GM21576 (cell line): ENCODE results near the gene CEACAM5.

ENCODE experiments used
- ATAC-seq: cut with Tn5 transposase; IDR thresholded peaks from one replicate; pipeline ENCODE4 v1.9.1; 2021; ENCODE audit warnings: mild to moderate bottlenecking, moderate library complexity; ENCODE audit not compliant: unreplicated experiment

The CEACAM5 gene

DNA sequence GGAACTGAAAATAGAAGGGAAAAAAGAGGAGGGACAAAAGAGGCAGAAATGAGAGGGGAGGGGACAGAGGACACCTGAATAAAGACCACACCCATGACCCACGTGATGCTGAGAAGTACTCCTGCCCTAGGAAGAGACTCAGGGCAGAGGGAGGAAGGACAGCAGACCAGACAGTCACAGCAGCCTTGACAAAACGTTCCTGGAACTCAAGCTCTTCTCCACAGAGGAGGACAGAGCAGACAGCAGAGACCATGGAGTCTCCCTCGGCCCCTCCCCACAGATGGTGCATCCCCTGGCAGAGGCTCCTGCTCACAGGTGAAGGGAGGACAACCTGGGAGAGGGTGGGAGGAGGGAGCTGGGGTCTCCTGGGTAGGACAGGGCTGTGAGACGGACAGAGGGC lies at the start of gene CEACAM5:
Gene CEACAM5, plus strand, starts transcription at position 146 of the 400 bp plus-strand sequence. Its CDS starts 106 bp downstream, at position 252.
- no peak for ATAC-seq

DNA sequence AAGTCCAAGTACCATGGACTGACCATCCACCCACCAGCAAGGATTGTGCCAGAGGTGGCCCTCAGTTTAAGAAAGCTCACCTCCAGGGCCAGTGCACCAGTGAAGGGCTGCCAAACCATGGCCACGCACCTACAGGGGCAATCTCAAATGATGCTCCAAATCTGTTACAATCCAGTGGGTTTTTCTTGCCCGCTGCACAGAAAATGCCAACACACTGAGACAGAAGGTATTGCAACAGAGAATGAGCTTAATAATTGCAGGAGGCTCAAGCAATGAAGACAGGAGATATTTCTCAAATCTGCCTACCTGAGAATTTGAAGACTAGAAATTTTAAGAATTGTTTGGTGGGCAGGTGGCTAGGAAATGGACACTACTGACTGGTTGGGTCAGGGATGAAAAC lies 42.4 kb upstream of the CEACAM5 start:
- ATAC-seq: no peak

- ATAC-seq: no peak
Measured at GRCh38 chr19:41668315-41668714, 40.1 kb upstream of the CEACAM5 start.

- no peak for ATAC-seq
Measured at GRCh38 chr19:41670755-41671154, 37.7 kb upstream of the CEACAM5 start.

DNA sequence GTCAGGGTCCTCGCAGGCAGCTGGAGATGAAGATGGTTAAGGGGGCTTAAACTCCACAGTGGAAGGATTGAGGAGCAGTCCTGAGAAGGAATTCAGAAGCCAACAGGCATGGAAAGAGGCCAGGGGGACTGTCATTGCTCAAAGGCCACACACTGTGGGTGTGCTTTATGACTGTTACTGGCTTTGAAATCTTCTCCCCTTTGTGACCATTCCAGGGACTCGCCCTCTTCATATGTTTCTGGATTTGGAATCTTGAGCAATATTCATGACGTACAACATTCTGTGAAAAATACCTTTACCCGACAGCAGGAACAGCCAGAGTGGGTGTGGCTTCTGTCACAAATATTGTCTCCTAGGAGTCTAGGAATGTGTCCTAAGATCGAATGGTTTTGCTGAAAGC lies 36.9 kb upstream of the CEACAM5 start:
- ATAC-seq: no peak

- no peak for ATAC-seq
Measured at GRCh38 chr19:41682437-41682836, 26.0 kb upstream of the CEACAM5 start.

GRCh38 chr19:41687419-41687818 lies 21.0 kb upstream of the CEACAM5 start:
- no peak for ATAC-seq

GRCh38 chr19:41688098-41688497 lies 20.3 kb upstream of the CEACAM5 start, which contains the start of gene CEACAM7:
Gene CEACAM7, minus strand, starts transcription at chr19:41688270. Its CDS starts 105 bp downstream, at chr19:41688165.
- ATAC-seq: no peak

DNA sequence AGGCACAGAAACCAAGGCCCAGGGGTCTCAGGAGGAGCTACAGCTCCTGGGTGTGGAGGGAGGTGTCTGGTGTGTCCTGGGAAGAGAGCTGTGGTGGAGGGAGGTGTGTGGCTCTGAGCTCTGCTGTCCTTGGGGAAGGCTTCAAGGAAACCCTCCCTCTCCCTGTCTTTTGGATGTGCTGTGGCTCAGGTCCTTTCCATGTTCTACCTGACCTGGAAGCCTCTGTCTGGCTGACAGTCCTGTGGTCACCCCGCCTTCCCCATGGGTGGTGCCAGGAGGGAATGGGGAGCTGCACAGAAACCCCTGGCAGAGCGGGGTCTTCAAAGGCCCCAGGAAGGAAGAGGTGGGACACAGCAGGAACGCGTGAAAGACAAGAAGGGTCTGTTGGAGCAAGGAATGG lies 19.7 kb upstream of the CEACAM5 start:
- ATAC-seq: no peak

DNA sequence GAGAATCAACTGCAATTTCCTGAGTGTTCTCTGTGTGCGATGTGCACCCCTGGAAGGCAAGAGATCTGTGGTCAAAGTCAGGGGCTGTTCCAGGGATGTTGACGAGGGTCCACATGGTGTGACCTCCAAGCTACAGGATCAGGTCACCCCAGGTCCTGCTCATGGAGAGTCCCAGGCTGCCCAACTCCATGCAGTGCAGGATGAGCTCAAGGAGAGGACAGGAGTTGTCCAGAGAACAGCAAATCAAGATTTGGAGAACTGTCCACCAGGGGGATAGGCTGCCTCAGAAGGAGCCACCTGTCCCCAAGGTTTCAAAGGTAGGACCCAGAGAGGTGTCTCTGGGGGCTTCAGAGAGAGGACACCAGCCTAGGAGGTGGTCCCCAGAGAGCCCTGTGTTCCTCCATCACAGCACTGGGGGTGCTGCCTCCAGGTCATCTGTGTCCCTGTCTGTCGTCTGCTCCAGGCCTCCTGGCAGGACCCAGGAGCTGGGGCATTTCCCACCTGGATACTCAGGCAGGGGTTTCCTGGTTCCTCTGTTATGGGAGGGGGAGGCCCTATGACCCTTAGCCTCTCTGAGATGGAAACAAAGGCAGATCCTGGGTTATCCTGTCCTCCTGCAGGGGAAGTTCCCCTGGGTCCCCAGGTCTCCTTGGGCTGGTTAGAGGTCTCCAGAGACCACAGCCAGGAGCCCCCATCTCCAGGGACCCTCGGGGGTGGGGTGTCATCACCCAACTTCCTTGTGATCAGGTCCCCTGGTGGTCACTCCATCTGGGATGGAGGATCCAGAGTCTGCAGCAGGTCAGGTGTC lies 18.2 kb upstream of the CEACAM5 start:
- ATAC-seq: no peak

DNA sequence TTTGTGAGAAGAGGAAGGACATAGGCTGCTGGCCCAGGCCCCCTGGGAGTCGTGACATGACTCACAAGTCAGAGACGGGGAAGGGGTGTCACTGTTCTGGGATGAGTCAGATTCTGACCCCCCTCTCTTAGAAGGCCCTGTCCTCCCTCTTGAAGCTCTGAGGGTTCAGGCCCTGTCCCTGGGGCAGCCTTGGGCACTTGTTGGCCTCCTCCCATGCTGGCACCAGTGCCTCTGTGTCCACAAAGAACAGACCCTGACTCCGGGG lies 17.7 kb upstream of the CEACAM5 start:
- ATAC-seq: no peak

GRCh38 chr19:41691268-41691970 lies 17.0 kb upstream of the CEACAM5 start:
- no peak for ATAC-seq

GRCh38 chr19:41694196-41694595 lies 14.2 kb upstream of the CEACAM5 start:
- no peak for ATAC-seq

- no peak for ATAC-seq
Measured at GRCh38 chr19:41694831-41695635, 13.4 kb upstream of the CEACAM5 start.

DNA sequence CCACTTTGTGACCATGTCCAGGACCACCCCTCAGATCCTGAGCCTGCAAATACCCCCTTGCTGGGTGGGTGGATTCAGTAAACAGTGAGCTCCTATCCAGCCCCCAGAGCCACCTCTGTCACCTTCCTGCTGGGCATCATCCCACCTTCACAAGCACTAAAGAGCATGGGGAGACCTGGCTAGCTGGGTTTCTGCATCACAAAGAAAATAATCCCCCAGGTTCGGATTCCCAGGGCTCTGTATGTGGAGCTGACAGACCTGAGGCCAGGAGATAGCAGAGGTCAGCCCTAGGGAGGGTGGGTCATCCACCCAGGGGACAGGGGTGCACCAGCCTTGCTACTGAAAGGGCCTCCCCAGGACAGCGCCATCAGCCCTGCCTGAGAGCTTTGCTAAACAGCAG lies 12.7 kb upstream of the CEACAM5 start:
- no peak for ATAC-seq

DNA sequence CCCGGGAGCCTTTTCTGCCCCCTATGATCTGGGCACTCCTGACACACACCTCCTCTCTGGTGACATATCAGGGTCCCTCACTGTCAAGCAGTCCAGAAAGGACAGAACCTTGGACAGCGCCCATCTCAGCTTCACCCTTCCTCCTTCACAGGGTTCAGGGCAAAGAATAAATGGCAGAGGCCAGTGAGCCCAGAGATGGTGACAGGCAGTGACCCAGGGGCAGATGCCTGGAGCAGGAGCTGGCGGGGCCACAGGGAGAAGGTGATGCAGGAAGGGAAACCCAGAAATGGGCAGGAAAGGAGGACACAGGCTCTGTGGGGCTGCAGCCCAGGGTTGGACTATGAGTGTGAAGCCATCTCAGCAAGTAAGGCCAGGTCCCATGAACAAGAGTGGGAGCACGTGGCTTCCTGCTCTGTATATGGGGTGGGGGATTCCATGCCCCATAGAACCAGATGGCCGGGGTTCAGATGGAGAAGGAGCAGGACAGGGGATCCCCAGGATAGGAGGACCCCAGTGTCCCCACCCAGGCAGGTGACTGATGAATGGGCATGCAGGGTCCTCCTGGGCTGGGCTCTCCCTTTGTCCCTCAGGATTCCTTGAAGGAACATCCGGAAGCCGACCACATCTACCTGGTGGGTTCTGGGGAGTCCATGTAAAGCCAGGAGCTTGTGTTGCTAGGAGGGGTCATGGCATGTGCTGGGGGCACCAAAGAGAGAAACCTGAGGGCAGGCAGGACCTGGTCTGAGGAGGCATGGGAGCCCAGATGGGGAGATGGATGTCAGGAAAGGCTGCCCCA lies 11.8 kb upstream of the CEACAM5 start:
- no peak for ATAC-seq

- no peak for ATAC-seq
Measured at GRCh38 chr19:41697198-41697855, 11.1 kb upstream of the CEACAM5 start.

DNA sequence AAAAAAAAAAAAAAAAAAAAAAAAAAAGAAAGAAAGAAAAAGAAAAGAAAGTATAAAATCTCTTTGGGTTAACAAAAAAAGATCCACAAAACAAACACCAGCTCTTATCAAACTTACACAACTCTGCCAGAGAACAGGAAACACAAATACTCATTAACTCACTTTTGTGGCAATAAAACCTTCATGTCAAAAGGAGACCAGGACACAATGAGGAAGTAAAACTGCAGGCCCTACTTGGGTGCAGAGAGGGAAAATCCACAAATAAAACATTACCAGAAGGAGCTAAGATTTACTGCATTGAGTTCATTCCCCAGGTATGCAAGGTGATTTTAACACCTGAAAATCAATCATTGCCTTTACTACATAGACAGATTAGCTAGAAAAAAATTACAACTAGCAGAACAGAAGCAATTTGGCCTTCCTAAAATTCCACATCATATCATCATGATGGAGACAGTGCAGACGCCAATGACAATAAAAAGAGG lies 9.6 kb upstream of the CEACAM5 start:
- no peak for ATAC-seq

- no peak for ATAC-seq
Measured at GRCh38 chr19:41699231-41699967, 9.0 kb upstream of the CEACAM5 start.

GRCh38 chr19:41699968-41700323 lies 8.5 kb upstream of the CEACAM5 start:
- no peak for ATAC-seq
